Tibial nerve (tissue), 4 donors: ENCODE results near the gene ACSL5.

Experiments
- CTCF ChIP-seq, 5 experiments: fragments of 200-600 bp in 3 of 5; fragments of 450-650 bp in 2 of 5; sonication (generic) in 3 of 5; IDR thresholded peaks; one replicate each; pipeline ENCODE4 v1.5.1; 2016 to 2019; ENCODE audit warnings: antibody characterized with exemption in 5 of 5, mild to moderate bottlenecking in 3 of 5, moderate library complexity in 2 of 5
- EP300 ChIP-seq, 2 donors: sonication (generic); formaldehyde crosslinking; IDR thresholded peaks; one replicate each; pipeline ENCODE4 v1.6.1; 2017; ENCODE audit warnings: antibody characterized with exemption in 2 of 2, mild to moderate bottlenecking in 1 of 2
- POLR2A ChIP-seq, 2 donors: fragments of 450-650 bp; IDR thresholded peaks; one replicate each; pipeline ENCODE4 v1.6.1; 2017; ENCODE audit warnings: antibody characterized with exemption in 2 of 2, mild to moderate bottlenecking in 2 of 2, moderate library complexity in 2 of 2

GRCh38 chr10:112466802-112467201 is 92.9 kb downstream of the ACSL5 start:
- TF ChIP-seq CTCF (IDR thresholded peaks at IDR 0.05) (no peak), POLR2A (IDR thresholded peaks at IDR 0.05) (no peak), EP300 (IDR thresholded peaks at IDR 0.05) (no peak)
